Amniotic stem cell (primary cell): ENCODE data around the gene C2orf76.
A peak's percentile ranks its signal among the peaks of the same experiment; 100 is the strongest.
"Not testable (repeated sequence)": the region's sequence is repeated elsewhere in the genome, so short reads cannot be mapped to it uniquely, and the experiment has no call there.

ENCODE experiments used
- DNase-seq: peaks from one replicate; lab custom pipeline; 2025; lab: John Stamatoyannopoulos, UW

C2orf76 gene

DNA sequence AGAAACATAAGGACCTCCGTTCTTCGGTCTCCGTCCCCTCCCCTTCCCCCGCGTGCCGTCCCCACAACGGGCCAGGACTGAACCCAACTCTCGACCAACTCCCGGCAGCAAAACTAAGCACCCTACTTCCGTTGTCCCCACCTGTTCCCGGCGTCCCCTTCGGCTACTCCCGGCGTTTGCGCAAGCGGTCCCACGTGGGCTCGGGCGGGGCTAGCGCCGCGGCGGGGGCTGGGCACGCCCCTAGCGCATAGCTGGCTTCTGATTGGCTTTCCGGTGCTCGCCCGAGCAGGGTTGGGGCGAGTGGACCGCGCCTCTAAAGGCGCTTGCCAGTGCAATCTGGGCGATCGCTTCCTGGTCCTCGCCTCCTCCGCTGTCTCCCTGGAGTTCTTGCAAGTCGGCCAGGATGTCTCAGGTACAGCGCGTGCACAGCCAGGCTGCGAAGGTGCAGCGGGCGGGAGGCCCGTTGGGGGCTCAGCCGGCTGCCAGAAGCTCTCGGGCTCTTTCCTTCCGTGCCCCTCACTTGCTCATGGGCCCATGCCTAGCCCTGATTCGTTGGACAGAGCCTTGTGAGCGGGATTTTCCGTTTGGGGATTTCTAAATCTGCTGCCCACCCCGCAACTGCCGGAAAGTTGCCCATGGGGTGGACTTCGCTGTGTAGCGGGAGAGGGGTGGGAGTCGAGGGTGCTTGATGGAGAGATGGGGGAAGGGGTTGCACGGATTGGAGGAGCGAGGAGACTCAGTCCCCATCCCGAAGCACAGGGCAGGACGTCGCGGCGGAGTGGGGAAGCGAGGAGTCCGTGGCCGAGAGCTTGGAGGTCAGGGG, at the start of gene C2orf76, which contains the start of gene DBI:
TSS of gene C2orf76 (minus strand) at position 186 of the 823 bp plus-strand sequence. CDS start 26,875 bp downstream, outside the sequence.
TSS of gene DBI (plus strand) at position 329 of the 823 bp plus-strand sequence. CDS start at position 404, 75 bp downstream.
- peak; percentile 93 for DNase-seq

DNA sequence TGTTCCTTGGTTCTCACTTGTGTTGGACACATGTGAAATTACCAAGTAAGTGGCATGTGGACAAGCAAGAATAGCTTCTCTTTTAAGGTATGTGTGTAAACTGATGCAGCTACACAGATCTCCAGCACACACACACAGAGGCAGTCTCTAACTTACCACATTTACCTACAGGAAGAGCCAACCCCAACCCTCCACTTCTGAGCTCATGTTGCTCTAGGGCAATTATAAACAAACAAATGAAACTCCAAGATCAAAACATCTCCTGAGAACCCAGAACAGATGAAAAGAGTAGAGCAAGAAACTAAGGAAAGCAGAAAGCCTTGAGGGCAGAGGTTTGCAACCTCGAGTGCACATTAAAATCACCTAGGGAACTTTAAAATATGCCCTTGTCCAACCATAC, 49.0 kb upstream of the C2orf76 start:
- no peak for DNase-seq

DNA sequence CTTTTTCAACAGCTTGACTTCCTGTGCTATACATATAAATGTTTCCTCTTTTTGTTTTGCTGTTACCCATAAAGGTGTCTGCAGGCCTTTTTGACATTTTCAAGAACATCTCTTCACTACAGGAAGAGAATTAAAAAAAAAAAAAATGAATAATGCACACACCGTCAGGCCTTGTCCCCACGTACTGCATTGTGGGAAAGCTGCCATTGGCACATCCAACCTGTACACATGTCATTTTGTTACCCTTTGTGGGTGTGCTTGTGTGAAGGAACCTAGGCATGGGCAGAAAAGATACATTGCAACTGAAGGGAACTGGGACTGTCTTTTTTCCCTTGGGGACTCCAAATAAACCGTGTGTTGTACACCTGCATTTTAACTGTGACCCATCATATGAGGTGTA, 48.3 kb upstream of the C2orf76 start:
- no peak for DNase-seq

DNA sequence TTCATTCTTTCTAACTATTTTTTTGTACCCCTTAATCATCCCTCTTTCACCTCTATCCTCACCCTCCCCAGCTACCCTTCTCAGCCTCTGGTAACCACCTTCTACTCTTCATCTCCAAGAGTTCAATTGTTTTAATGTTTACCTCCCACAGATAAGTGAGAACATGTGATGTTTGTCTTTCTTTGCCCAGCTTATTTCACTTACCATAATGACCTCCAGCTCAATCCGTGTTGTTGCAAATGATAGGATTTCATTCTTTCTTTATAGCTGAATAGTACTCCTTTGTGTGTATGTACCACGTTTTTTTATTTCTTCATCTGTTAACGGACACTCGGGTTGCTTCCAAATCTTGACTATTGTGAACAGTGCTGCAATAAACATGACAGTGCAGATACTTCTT, 42.9 kb upstream of the C2orf76 start:
- no peak for DNase-seq

DNA sequence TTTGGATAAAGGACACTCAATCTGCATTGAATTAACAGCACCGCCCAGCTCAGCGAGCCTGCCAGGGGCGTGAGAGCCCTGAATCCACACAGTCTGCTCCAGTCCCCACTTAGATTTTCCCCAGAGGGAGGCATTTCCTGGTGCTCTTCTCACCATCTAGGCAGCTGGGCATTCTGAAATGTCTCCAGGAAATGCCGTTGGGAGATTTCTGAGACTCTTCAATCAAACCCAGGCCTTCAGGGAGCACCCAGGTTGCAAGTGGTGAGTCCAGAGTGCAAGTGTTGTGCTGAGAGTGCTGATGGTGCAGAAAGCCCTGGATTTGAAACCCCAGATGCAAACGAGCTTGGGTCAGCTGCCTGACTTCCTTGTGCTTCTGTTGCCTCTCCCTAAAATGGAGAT, 41.6 kb upstream of the C2orf76 start:
- DNase-seq, result no peak

DNA sequence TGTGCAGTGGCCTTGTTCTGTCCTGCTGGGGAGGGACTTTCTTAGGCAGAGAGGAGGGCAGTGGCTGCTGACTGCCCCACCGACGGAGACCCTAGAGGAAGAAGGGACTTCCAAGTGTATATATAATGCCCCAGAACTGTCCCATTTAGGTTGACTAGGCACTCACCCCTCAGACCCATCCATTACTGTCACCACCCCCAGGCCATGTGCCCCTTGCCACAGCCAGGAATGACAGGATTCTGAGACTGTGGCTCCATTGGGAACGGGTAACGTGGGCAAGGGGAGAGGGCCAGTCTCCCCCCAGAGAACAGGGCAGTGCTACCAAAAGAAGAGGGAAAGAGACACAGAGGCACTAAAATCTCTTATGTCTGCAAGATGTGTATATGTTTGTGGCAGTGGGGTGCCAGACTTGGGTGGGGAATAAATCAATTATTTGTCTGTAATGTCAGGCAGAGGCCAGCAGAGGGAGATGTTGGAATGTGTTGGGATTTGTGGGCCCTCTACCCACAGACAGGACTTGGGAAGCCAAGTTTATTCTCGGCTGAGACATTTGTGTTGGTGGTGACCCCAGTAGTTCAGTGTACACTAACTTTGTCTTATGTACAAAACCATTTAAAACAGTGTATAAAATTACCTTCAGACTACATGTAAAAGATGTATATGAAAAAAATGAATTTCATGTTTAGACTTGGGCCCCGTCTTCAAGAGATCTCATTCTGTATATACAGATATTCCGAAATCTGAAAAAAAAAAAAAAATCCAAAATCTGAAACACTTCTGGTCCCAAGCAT, 41.0 kb upstream of the C2orf76 start:
- DNase-seq, result peak; percentile 24

DNA sequence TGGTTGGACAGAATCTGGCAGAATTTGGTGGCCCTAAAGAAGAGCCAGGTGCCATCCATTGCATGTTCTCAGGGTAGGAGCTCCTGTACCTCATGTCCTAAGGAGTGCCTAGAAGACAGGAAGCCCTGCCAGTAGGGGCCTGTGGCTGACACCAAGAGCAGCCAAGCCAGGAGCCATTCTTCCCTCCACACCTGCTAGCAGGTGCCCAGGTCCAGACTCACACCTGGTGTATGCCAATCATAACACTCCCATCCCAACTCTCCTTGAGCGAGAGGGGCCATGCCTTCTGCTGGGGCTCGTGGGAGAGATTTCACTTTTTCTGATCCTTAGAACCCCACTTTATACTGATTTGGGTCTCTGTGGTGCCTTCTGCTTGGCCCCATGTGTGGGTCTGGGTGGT, 38.5 kb upstream of the C2orf76 start:
- no peak for DNase-seq

DNA sequence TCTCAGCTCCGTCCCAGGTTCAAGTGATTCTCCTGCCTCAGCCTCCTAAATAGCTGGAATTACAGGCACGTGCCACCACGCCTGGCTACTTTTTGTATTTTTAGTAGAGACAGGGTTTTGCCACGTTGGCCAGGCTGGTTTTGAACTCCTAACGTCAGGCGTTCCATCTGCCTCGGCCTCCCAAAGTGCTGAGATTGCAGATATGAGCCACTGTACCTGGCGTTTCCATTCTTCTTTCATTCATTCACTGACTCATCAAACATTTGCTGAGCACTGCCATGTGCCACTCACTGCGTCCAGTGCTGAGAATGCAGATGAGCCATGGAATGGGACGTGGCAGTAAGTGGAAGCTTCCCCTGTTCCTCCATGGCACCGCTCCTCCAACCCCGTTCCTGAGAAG, 37.0 kb upstream of the C2orf76 start:
- not testable (repeated sequence) for DNase-seq

DNA sequence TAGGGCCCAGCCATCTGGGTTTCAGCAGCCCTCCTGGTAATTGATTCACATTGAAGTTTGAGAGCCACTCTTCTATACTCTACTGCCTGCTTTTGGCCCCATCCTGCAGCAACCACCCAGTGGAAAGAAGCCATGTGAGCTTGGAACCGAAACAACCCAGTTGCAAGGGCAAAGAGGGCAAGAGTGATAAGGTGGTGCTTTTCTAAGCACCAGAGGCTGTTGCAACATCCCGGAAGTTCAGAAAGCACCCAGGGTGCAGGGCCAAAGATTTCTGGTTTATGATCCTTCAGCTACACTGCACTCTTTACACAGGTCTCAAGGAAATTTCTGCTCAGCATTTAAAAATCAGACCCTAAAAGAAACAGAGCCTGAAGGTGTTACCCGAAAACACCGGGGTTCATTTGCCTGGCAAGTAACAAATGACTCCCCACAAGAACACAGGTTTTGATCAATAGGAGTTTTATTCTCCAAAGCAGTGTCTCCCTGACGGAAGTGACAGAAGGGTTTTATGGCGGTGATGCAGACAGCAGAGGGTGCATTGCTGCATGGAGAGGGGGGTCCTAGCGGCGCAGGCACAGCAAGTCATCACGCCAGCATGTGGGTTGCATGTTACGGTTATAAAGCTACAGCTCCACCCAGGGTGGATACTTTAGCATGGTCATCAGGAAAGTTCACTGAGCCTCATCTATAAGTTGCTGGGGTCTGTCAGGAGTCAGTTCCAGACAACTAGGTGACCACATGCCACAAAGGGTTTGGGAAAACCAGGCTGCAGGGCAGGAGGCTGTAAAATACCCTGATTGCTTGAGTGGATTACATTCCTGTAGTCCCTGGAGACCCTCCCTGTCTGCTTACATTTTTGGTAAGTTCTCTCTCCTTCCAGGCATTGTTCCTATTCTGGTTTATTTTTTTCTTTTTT, 36.3 kb upstream of the C2orf76 start:
- DNase-seq, result no peak

DNA sequence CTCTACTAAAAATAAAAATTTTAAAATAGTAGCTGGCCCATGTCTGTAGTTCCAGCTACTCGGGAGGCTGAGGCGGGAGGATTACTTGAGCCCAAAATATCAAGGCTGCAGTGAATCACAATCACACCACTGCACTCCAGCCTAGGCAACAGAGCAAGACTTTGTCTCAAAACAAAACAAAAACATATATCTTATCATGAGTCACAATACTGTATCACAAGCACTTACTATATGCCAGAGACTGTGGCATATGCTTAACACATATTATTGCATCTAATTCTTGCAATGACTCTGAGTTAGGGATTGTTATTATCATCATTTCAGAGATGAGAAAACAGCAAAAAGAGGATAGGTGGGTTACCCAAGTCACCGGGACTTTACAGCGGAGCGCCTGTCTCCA, 35.5 kb upstream of the C2orf76 start:
- no peak for DNase-seq

DNA sequence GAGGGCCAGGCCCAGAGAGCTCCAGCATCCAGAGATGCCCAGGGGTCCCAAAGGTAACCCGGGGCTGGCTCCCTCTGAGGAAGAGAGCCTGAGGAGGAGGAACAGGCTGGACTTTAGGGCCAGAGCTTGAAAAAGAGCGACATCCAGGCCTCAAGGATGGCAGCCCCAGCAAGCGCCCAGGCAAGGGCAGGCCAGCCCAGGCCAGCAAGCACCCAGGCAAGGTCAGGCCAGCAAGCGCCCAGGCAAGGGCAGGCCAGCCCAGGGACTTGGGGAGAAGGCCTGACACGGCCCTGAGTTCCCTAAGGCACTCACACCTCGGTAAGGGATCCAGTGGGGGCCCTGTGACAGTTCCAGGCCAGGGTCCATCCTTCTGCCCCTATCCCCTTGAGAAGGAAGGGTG, 30.6 kb upstream of the C2orf76 start:
- no peak for DNase-seq

DNA sequence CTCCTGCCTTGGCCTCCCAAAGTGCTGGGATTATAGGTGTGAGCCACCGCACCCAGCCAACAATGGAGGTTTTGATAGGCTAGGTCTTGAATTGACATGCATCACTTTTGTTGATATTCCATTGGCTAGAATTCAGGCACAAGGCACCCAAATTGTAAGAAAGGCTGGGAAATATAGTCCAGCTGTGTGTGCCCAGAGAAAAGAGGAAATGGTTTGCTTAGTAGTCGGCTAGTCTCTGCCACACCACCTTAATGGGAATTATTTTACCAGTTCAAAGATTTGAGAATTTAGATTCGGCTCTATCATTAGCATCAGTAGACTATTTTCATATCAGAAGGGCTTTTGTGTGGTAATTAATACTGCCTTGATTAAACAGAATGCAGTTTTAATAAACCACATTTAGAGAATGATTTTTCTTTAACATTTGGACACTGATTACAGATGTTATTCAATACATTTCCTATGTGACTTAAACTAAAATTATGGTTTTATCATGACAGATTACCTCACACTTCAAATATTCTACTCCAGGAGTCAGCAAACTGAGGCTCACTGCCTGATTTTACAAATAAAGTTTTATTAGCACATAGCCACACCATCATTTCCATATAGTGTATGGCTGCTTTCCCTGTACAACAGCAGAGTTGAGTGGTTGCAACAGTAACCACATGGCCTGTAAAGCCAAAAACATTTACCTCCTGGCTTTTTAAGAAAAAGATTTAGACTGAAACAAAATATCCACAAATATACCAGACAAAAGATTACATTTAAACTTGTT, 27.5 kb upstream of the C2orf76 start:
- DNase-seq, result no peak

DNA sequence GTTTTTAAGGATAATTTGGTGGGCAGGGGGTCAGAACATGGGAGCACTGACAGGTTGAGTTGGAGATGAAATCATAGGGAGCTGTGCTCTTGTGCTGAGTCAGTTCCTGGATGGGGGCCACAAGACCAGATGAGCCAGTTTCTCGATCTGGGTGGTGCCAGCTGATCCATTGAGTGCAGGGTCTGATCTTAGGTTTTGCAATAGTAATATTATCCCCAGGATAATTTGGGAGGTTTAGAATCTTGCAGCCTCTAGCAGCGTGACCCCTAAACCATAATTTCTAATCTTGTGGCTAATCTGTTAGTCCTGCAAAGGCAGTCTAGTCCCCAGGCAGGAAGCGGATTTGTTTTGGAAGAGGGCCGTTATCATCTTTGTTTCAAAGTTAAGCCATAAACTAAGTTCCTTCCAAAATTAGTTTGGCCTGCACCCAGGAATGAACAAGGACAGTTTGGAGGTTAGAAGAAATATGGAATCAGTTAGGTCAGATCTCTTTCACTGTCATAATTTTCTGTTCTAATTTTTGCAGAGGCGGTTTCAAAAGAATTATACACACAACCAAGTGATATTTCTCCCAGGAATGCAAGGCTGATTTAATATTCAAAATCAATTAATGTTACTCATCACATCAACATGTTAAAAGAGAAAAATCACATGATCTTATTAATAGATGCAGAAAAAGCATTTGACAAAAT, 23.1 kb upstream of the C2orf76 start:
- DNase-seq, result no peak

DNA sequence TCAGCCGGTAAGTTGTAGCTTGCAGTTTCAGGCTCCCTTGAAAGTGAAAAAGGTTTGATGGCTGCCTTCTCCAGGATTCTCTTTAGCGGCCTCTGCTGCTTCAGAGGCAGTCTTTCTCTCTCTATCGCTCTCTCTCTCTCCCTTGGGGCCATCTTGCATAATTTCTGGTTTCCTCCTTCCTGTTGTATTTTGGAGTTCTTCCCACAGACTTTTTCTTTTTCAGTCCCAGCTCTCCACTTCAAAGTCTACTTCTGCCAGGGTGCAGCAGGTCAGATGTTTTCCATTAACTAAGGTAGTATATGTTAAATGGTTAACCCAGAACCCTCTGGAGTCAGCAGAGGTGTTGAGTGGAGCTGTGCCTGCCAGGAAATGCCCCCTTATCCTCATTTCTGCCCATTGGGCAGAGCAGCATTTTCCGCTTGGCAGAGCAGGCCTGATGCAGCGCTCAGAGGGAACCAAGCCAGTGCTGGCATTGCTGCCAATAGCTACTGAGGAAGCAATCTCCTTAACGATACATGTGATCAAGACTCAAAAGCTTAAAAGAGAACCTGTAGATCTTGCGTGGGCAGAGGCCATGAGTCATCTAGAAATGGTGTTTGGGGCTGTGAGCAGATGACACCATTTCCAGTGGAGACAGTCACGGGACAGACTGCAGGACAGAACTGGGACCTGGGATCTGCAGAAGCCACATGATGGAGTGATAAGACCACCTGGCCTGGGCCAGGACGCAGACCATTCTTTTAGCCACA, 20.9 kb upstream of the C2orf76 start:
- no peak for DNase-seq

DNA sequence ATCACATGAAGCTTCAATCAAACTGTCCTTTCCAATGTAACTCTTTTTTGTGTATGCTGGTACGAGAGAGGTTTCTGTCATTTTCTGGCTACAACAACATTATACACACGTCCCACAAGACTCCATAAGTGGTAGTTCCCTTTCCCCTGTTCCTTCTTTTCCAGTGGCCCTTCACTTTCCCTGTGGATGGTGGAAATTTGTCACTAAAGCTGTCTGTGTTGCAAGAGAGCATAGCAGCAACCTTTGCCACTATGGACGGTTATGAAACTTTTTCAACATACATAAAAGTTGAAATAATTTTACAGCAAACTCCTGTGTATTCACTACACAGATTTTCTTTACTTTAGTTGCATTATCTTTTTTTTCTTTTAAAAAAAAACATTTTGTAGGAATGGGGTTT, 18.8 kb upstream of the C2orf76 start:
- no peak for DNase-seq

DNA sequence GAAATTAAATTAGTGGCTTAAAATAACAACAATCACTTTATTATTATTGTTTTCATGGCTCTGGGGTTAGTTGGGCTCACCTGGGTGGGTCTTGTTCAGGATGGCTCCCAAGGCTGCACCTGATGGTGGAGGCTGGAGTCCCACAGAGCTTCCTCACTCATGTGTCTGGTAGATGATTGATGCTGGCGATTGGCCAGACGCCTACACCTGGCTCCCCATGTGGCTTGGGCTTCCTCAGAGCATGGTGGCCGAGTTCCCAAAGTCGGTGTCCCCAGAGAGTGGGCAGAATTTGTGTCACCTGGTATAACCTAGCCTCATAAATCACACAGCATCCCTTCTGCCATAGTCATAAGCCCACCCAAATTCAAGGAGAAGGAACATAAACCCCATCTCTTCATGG, 18.3 kb upstream of the C2orf76 start:
- DNase-seq, result no peak

DNA sequence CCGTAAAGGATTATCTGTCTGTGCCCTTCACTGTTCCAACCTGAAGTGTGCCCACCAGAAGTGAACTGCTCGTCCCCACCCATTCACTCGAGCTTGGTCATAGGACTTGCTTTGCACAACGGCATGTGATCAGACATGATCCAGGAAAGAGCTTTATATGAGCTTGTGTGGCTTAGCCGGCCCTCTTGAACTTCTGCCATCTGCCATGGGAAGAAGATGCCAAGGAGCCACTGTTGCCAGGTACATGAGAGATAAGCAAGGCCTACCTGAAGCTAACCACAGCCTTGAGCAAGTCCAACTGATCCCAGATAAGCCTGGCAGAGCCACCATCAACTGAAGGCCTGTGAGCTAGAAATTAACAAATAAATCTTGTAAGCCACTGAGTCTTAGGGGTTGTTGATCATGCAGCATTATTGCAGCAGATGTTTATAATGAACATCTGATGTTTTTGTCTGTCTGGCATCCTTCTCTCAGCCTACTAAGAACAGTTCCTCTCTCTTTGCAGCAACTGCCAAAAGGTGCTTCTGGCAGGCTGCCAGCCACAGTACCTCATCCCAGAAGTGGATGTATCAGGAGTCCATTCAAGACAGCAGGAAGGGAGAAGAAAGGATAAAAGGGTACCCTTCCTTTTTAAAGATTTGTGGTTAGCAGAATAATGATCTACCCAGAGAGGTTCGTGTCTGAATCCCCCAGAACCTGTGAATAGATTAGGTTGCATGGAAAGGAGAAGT, 16.9 kb upstream of the C2orf76 start:
- no peak for DNase-seq

DNA sequence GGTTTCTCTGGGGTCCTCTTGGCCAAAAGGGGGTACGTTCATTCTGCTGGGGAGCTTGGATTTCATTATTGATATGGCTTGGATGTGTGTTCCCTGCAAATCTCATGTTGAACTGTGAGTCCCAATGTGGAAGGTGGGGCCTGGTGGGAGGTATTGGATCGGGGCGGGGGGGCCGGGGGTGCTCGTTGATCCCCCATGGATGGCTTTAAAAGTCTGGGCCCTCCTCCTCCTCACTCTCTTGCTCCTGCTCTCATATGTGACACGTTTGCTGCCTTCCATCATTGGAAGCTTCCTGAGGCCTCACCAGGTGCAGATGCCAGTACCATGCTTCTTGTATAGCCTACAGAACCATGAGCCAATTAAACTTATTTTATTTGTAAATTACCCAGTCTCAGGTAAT, 11.9 kb upstream of the C2orf76 start:
- no peak for DNase-seq

DNA sequence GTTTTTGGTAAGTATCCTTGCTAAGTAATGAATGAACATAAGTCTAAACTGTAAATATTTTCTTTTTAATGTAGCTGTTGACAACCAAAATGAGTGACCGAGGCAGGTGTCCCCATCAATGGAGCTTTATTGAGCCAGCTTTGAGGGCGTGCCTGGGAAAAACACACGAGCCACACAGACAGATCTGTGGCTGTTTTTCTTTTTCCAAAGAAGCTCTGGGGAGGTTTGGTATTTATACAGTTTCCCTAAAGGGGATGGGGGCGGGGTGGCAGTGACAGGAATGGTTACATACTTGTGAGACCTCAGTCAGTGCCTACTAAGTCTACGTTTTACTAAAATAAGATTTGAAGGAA, 11.3 kb upstream of the C2orf76 start:
- DNase-seq, result no peak
